GM15510 (cell line): ENCODE data around the gene ZNF641.

Source experiments
- POLR2A ChIP-seq: IDR thresholded peaks from 3 replicates; pipeline ENCODE4 v1.6.1; 2011; ENCODE audit warnings: borderline replicate concordance; ENCODE audit not compliant: insufficient read length; ENCODE audit errors: extremely low read depth

ZNF641 gene

DNA sequence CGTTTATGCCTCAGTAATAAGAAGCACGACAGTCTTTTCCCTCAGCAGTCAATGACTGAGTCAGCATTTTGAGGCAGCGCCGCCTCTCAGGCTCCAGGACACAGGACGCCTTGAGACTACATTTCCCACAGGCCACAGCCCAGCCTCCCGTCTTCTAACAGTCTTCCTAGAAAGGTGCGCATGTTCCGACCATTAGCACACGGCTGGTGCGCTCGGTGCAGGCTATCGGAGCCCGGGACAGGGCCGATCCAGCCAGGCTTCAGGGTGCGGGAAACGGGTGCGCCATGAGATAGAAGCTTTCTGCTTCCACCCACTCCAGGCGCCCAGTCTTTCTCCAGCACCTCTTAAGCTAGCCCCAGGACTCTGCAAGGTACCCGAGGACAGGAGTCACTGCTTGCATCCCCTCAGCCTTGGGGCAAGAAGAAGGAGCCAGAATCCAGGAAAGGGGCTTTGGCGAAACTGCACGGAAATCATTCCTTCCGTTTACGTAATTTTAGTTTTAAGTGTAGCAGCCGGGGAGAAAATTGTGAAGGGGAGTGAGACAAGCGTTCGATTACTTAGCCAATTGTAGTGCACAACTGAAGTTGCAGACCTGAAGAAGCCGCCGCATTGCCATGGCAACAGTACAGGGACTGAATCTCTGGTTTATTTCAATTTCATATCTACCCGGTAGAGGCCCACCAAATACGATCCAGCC, 54.0 kb downstream of the ZNF641 start:
- no peak for TF ChIP-seq POLR2A

DNA sequence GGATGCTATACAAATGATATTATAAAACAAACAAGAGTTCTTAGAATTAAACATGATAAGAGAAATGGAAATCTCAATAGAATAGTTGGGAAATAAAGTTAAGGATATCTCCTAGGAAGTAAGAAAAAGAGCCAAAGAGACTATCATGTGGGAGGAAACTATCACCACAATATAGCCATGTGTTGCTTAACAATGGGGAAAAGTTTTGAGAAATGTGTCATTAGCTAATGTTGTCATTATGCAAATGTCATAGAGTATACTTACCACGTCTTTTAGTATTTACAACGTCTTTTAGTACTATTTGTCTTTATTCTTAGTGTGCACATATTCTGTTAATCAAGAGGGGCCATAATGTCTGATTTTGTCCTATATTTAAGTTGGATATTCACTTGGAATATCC, 58.7 kb downstream of the ZNF641 start:
- TF ChIP-seq POLR2A, result no peak

- TF ChIP-seq POLR2A, result no peak
Observed at GRCh38 chr12:48291511-48291910, 59.2 kb downstream of the ZNF641 start.

DNA sequence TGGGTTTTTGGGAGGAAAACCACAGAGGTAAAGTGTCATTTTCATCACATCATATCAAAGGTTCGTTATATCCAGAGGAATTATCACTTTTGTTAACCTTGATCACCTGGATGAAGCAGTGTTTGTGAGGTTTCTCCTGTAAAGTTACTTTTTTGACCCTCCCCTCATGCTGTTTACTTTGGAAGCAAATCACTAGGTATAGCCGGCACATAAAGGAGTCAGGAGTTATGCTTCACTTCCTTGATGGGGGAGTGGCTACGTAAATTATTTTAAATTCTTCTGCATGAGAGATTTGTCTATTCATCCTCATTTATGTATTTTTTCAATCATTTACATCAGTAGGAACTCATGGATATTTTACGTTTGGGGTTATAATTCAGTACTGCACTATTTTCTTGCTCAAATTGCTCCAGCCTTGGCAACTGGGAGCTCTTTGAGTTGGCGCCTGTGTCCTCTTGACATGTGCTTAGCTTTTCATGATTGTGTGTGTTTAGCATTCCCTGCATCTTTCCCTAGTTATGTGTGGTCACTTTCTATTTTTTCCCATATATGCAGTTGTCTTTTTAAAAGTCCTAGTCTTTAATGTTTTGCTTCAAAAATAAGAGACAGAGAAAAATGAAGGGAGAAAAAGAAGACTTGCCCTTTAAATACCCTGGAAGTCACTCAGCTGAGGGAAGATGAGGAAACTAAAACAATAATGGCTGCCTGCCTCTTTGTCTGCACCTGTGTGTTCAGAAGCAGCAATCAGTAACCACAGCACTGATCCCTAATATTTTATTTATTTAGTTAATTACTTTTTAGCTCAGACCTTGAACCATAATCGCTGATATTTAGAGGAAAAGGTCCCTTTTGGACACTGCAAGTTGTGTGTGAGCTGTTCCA, 62.1 kb downstream of the ZNF641 start:
- TF ChIP-seq POLR2A, result no peak
